D721Med (cell line): ENCODE results near the gene LSM10.

Experiments used
- DNase-seq: peaks from one replicate; pipeline ENCODE4 v3.0.0; 2011; ENCODE audit warnings: low spot score; ENCODE audit not compliant: insufficient read length
- FAIRE-seq: peaks from 2 replicates; lab custom pipeline; 2011; peaks lifted over from hg19 to GRCh38; lab: Jason Lieb, UNC
- TF ChIP-seq, protein P1 (sequence below): IDR thresholded peaks from 2 replicates; pipeline ENCODE4 v1.5.1; 2012; ENCODE audit warnings: mild to moderate bottlenecking, control low read depth; ENCODE audit not compliant: insufficient read depth; ENCODE audit errors: missing control alignments

The LSM10 gene

DNA sequence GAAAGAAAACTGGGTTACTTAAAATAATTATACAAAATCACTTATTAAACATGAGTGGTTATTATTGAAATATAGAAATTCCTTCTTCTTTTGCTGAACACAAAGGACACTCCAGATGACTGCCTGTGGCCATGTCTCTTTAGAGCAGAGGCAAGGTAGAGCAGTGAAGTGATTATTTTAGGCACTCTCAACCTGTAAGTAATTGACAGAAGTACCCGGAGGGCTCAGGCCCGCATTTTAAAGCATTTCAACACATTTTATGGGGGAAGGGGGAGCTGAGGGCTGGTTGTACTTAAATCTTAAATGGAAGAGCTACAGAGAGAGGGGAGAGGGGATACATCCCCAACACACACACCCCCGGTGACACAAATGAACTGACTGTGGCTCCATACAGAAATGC lies 42.3 kb upstream of the LSM10 start:
- FAIRE-seq, result no peak

DNA sequence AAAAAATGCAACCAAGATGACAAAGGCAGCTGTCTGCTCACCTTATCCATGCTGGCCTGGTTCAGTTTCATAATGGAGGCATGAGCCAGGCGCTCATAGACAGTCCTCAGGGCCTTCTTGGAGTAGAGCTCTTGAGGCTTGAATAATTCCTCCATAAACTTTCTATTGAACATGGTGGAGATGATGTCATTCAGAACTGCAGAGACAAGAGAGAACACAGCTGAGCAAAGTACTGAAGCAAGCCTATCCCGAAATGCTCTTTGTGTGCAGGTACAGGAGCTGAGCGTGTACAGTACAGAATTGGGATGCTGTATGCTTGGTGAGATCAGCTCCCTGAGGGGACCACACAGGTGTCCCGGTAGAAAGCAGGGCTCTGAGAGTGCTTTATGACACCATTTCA lies 41.0 kb upstream of the LSM10 start:
- TF ChIP-seq, protein P1, sequence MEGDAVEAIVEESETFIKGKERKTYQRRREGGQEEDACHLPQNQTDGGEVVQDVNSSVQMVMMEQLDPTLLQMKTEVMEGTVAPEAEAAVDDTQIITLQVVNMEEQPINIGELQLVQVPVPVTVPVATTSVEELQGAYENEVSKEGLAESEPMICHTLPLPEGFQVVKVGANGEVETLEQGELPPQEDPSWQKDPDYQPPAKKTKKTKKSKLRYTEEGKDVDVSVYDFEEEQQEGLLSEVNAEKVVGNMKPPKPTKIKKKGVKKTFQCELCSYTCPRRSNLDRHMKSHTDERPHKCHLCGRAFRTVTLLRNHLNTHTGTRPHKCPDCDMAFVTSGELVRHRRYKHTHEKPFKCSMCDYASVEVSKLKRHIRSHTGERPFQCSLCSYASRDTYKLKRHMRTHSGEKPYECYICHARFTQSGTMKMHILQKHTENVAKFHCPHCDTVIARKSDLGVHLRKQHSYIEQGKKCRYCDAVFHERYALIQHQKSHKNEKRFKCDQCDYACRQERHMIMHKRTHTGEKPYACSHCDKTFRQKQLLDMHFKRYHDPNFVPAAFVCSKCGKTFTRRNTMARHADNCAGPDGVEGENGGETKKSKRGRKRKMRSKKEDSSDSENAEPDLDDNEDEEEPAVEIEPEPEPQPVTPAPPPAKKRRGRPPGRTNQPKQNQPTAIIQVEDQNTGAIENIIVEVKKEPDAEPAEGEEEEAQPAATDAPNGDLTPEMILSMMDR, result no peak
- FAIRE-seq (no peak), DNase-seq (no peak)

More for the DNA sequence above, 42.3 kb upstream of the LSM10 start:
- no peak for DNase-seq
- TF ChIP-seq, protein P1, result no peak

DNA sequence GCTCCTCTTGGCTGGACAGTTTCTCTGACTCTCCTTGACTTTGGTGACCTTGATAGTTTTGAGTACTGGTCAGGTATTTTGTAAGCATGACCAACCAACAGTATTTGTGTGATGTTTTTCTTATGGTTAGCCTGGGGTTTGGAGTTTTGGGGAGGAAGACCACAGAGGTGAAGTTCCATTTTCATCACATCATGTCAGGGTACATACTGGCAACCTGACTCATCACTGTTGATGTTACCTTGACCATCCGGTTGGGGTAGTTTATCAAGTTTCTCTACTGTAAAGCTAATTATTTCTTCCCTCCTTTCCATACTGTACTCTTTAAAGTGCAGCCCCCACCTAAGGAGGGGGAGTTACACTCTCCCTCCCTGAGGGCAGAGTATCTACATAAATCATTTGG lies 39.1 kb upstream of the LSM10 start:
- DNase-seq (no peak), FAIRE-seq (no peak)
- TF ChIP-seq, protein P1, result no peak

DNA sequence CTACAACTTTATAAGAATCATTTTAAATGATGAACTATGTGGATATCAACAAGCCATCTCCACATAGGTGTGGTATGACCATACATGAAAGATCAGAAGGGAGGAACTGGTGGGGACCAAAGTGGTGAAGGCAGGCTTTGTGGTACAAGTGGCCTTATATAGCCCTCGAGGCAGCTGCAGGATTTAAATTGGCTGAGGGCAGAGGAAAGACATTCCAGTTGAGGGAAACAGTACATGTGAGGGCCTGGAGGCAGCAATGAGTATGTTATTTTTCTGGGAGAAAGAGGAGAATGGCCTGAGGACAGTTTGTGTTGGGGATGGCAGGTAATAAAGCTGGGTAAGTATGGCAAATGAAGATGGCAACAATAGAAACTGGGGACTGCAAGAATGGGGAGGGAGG lies 35.4 kb upstream of the LSM10 start:
- no peak for FAIRE-seq

DNA sequence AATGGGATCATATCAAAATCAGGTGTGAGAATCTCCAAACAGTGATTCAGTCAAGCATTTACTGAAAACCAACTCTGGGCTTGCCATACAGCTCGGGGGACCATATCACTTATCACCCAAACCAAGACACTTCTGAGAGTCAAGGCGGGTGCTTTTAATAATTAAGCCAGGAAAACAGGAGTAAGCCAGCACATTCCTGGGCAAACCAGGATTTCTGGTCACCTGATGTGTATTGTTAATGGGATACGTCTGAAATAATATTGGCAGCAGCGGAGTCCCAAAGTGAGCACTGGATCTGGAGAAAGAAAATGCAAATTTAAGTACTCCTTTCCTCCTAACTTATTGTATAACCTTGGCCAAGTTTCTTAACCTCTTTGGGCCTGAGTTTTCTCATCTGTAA lies 34.9 kb upstream of the LSM10 start:
- TF ChIP-seq, protein P1, result no peak
- DNase-seq (no peak), FAIRE-seq (no peak)

More for the DNA sequence above, 35.4 kb upstream of the LSM10 start:
- TF ChIP-seq, protein P1, result no peak
- no peak for DNase-seq

DNA sequence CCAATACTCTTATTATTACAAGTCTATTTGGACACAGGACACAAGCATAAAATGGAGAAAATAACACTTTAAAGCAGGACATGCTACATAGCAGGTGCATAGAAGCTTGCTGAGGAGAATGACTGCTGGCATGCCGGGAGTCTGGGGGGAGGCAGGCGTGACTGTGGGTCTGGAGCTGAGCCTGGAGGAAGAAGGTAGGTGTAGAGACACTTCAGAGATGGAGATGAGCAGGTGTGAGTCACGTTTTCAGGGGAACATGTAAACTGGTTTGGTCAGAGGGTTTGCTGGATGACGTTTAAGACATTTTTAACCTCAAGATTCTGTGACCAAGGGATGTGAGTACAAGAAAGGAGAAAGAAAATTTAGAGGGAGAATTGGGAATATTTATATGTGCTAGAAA lies 28.1 kb upstream of the LSM10 start:
- TF ChIP-seq, protein P1, result no peak
- FAIRE-seq (no peak), DNase-seq (no peak)

DNA sequence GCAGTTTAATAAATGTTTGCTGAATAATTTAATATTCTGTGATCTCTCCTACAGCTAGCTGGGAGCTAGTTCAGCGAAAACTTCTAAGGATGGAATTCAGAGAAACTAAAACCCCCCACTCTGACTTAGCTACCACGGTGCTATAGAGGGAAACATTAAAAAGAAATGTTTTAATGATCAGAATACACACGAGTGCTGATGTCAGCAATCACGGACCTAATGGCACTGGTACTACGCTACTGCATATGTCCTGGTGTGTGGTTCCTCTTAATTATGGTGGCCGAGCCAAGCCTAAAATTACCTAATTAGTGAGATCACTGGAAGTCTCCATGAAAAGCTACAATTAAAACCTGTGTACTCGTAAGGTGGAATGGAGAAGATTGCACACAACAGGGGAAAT lies 23.9 kb upstream of the LSM10 start:
- DNase-seq (no peak), FAIRE-seq (no peak)
- TF ChIP-seq, protein P1, result no peak
